Measurements from ENCODE around the gene PITPNM3. TPM values are rescaled to one million over a fixed set of nuclear protein-coding genes. Genes with fewer than 3 reads are reported as not detected.
A peak's percentile ranks its signal among the peaks of the same experiment; 100 is the strongest.

The PITPNM3 gene
- total RNA-seq, 1 donor from 2014 or later = 2.8 TPM

DNA sequence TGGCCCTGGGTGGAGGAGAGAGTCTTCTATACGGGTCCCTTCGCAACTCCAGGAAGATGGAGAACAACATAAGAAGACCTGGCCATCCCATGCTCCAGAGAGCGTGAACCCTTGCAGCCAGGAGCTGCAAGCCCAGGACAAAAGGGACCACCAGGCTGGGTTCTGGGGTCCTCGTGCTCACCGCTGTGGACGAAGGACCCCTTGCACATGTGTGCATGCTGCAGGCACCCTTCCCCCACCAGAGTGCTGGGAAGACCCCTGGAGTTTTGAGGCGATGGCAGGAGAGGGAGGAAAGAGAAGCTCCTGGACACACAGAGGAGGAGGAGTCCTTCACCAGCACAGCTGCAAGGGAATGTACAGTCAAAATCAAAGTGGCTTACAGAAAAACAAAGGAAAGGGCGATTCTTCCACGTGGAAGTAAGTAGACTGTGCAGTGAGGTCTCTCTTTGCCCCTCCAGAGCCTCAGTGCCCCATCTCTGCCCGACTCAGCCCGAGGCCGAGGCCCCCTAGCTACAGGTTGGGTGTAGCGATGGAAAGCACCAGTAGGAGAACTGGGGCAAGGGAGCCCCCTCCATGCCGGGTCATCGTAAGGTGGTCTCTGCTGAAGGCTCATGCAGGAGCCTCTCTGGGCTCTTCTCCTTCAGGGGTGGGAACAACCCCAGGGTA lies 60.8 kb downstream of the PITPNM3 start:
- TF ChIP-seq, protein P1, sequence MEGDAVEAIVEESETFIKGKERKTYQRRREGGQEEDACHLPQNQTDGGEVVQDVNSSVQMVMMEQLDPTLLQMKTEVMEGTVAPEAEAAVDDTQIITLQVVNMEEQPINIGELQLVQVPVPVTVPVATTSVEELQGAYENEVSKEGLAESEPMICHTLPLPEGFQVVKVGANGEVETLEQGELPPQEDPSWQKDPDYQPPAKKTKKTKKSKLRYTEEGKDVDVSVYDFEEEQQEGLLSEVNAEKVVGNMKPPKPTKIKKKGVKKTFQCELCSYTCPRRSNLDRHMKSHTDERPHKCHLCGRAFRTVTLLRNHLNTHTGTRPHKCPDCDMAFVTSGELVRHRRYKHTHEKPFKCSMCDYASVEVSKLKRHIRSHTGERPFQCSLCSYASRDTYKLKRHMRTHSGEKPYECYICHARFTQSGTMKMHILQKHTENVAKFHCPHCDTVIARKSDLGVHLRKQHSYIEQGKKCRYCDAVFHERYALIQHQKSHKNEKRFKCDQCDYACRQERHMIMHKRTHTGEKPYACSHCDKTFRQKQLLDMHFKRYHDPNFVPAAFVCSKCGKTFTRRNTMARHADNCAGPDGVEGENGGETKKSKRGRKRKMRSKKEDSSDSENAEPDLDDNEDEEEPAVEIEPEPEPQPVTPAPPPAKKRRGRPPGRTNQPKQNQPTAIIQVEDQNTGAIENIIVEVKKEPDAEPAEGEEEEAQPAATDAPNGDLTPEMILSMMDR (IDR thresholded peaks at IDR 0.05; ENCODE audit: unreplicated experiment) = peak; percentile 25
- no peaks in the 10 kb centered on the region for H3K36me3 Mint-ChIP-seq (ENCODE audit: insufficient read depth)
- no peak overlapping the region for H3K27ac Mint-ChIP-seq
- peaks cover 38% of the 10 kb centered on the region for H3K27me3 Mint-ChIP-seq
- no peak overlapping the region for H3K4me3 Mint-ChIP-seq (ENCODE audit: low read depth)
- peaks cover 5% of the 10 kb centered on the region for H3K4me1 Mint-ChIP-seq (ENCODE audit: low read depth)
- no peaks in the 10 kb centered on the region for H3K9me3 Mint-ChIP-seq (ENCODE audit: low read depth)
- DNase-seq (ENCODE audit: low spot score, unreplicated experiment) = no peak

DNA sequence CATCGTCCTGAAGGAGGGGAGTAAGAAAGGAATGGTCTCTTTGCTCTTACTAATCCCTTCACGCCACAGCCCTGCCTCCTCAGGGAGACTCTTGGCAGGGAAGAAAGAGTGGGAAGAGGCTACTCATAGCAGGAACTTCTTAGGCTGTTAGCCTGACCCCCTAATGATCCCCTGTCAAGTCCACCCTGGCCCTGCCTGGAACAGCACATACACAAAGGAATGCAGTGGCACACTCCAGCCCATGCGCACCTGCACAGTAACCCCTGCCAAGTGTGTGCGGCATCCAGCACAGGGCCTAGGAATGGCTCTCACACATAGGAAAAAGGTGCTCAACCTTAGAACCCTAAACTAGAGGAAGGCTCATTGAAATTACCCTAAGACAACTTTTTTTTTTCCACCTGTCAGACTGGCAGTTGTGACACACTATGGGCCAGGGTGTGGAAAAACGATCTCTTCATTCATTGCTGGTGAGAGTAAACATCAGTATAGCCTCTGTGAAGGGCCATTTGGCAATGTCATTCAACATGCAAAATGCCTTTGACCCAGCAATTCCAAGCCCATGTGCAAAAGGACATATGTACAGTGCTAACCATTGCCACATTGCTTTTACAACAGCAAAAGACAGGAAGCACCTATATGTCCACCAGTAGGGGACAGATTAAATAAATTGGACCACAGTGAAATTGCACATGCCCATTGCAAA lies 62.0 kb downstream of the PITPNM3 start:
- H3K27ac Mint-ChIP-seq = no peak overlapping the region
- H3K27me3 Mint-ChIP-seq = peaks cover 38% of the 10 kb centered on the region
- H3K4me1 Mint-ChIP-seq (ENCODE audit: low read depth) = peaks cover 5% of the 10 kb centered on the region
- TF ChIP-seq, protein P1 (IDR thresholded peaks at IDR 0.05; ENCODE audit: unreplicated experiment) = no peak
- H3K36me3 Mint-ChIP-seq (ENCODE audit: insufficient read depth) = no peaks in the 10 kb centered on the region
- H3K9me3 Mint-ChIP-seq (ENCODE audit: low read depth) = no peaks in the 10 kb centered on the region
- no peak for DNase-seq (ENCODE audit: low spot score, unreplicated experiment)
- no peak overlapping the region for H3K4me3 Mint-ChIP-seq (ENCODE audit: low read depth)

DNA sequence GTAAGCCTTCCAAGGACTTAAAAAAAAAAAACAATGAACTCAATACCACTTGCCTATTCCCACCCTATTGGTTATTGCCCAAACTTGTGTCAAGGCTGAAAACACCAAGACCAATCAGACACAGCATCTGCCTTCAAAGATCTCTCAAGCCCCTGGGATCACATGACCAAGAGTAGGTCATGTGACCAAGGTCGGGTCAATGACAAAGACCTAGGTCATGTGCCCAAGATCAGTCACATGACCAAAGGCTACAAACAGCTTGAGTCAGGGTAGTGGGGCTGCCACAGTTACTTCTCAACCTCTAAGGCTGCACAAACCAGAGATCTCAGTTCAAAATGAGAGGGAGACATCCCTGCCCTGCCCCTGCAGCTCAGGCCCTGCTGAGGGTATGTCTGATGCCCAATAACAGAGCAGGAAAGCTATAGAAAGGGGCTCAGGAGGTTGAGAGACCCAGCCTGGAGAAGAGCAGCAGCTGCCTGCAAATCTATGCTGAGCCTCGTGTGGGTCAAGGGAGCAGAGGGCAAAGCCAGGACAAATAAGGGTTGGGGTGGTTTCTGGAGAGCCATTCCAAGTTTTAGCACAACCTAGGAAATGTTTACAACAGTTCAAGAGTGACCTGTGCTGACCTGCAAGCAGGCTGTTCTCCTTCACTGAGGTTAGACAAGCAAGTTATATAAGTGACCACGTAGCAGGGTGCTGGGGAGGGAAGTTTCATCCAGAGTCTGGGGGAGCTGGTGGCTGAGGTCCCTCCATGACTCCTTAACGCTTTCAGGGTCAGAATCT lies 63.3 kb downstream of the PITPNM3 start:
- DNase-seq (ENCODE audit: low spot score, unreplicated experiment) = no peak
- Mint-ChIP-seq H3K4me1 (ENCODE audit: low read depth) (peaks cover 5% of the 10 kb centered on the region), H3K27ac (peak overlapping the region; percentile 45), H3K27me3 (peaks cover 33% of the 10 kb centered on the region), H3K36me3 (ENCODE audit: insufficient read depth) (no peaks in the 10 kb centered on the region), H3K9me3 (ENCODE audit: low read depth) (no peaks in the 10 kb centered on the region), H3K4me3 (ENCODE audit: low read depth) (no peak overlapping the region)
- TF ChIP-seq, protein P1 (IDR thresholded peaks at IDR 0.05; ENCODE audit: unreplicated experiment) = no peak

DNA sequence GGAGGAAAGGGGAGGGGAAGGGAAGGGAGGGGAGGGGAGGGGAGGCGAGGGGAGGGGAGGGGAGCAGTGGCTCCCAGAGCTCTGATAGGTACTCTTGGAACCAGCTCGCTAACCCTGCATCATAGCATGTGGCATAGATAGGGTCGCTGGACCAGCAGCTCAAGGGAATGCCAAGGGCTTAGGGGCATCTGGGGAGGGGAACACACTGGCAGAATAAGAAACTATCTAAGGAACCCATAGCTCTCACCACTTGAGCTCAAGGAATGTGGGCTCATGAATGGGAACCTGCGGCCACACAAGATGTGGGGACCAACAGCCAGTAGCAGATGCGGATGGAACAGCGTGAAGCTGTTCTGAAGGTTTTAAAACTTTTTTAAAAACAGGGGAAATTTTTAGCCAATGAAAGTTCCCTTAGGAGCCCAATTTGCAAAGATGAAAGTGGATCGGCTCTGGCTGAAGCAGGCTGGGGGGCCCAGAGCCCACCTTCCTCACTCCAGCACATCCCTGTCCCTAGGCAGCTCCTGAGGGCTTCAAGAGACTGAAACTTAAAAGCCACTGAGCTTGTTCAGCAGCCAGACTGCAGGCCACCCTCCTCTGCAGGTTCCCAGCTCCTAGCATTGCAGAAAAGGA lies 65.2 kb downstream of the PITPNM3 start:
- H3K4me3 Mint-ChIP-seq (ENCODE audit: low read depth) = no peak overlapping the region
- no peaks in the 10 kb centered on the region for H3K36me3 Mint-ChIP-seq (ENCODE audit: insufficient read depth)
- H3K4me1 Mint-ChIP-seq (ENCODE audit: low read depth) = peaks cover 4% of the 10 kb centered on the region
- no peak overlapping the region for H3K27ac Mint-ChIP-seq
- no peak for DNase-seq (ENCODE audit: low spot score, unreplicated experiment)
- peaks cover 30% of the 10 kb centered on the region for H3K27me3 Mint-ChIP-seq
- no peaks in the 10 kb centered on the region for H3K9me3 Mint-ChIP-seq (ENCODE audit: low read depth)
- TF ChIP-seq, protein P1 (IDR thresholded peaks at IDR 0.05; ENCODE audit: unreplicated experiment) = no peak

DNA sequence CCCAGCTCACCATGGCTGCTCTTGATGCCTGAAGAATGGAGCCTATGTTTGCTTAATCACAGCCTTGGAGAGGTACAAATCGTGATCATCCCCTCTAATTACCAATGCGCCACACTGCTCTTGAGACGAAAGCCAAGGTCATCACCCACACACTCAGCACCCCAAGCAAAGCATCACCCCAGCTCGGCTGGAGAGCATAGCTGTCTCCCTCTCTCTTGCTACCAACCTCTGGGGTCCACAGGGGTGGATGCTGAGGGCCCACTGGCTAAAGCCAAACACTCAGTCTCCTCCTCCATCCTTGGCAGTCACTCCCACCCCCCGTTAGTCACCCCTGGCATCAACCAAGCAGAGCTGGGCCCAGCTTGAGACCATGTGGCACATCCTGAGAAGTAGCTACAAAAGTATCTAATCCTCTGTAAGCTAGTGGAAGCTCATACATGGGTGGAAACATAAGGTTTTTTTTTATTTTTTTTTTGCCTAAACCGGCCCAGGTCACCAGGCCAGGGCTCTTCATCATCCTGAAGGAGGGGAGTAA lies 67.3 kb downstream of the PITPNM3 start:
- Mint-ChIP-seq H3K36me3 (ENCODE audit: insufficient read depth) (no peaks in the 10 kb centered on the region), H3K27me3 (peaks cover 21% of the 10 kb centered on the region), H3K27ac (no peak overlapping the region), H3K9me3 (ENCODE audit: low read depth) (no peaks in the 10 kb centered on the region), H3K4me3 (ENCODE audit: low read depth) (no peak overlapping the region), H3K4me1 (ENCODE audit: low read depth) (no peaks in the 10 kb centered on the region)
- TF ChIP-seq, protein P1 (IDR thresholded peaks at IDR 0.05; ENCODE audit: unreplicated experiment) = no peak
- no peak for DNase-seq (ENCODE audit: low spot score, unreplicated experiment)
